ENCODE measurements around the gene NQO2. TPM values are rescaled to one million over a fixed set of nuclear protein-coding genes. Genes with fewer than 3 reads are reported as not detected.

NQO2 gene
- total RNA-seq, 1 experiment from 2014 or later = 45.7 TPM

DNA sequence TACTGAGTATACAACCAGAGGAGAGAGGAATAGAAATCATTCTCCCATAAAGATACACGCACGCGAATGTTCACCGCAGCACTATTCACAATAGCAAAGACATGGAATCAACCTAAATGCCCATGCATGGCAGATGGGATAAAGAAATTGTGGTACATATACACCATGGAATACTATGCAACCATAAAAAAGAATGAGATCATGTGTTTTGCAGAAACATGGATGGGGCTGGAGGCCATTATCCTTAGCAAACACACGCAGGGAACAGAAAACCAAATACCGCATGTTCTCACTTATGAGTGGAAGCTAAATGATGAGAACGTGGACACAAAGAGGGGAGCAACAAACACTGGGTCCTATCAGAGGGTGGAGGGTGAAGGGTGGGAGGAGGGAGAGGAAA, 31.8 kb upstream of the NQO2 start:
- DNase-seq (ENCODE audit: low read depth, low spot score) = no peak
- TF ChIP-seq, protein P1, sequence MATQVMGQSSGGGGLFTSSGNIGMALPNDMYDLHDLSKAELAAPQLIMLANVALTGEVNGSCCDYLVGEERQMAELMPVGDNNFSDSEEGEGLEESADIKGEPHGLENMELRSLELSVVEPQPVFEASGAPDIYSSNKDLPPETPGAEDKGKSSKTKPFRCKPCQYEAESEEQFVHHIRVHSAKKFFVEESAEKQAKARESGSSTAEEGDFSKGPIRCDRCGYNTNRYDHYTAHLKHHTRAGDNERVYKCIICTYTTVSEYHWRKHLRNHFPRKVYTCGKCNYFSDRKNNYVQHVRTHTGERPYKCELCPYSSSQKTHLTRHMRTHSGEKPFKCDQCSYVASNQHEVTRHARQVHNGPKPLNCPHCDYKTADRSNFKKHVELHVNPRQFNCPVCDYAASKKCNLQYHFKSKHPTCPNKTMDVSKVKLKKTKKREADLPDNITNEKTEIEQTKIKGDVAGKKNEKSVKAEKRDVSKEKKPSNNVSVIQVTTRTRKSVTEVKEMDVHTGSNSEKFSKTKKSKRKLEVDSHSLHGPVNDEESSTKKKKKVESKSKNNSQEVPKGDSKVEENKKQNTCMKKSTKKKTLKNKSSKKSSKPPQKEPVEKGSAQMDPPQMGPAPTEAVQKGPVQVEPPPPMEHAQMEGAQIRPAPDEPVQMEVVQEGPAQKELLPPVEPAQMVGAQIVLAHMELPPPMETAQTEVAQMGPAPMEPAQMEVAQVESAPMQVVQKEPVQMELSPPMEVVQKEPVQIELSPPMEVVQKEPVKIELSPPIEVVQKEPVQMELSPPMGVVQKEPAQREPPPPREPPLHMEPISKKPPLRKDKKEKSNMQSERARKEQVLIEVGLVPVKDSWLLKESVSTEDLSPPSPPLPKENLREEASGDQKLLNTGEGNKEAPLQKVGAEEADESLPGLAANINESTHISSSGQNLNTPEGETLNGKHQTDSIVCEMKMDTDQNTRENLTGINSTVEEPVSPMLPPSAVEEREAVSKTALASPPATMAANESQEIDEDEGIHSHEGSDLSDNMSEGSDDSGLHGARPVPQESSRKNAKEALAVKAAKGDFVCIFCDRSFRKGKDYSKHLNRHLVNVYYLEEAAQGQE (IDR thresholded peaks at IDR 0.05; ENCODE audit: insufficient read depth in 1 of 2, low read depth in 2 of 2, low read length in 1 of 2) = no peak
- TF ChIP-seq TCF7L2 (IDR thresholded peaks at IDR 0.05; ENCODE audit: low read depth, low read length) (no peak), POLR2AphosphoS5 (IDR thresholded peaks at IDR 0.05; ENCODE audit: low read depth, low read length) (no peak), SIN3A (IDR thresholded peaks at IDR 0.05; ENCODE audit: borderline replicate concordance, insufficient read depth, low read depth, low read length) (no peak)
- TF ChIP-seq, protein P2, sequence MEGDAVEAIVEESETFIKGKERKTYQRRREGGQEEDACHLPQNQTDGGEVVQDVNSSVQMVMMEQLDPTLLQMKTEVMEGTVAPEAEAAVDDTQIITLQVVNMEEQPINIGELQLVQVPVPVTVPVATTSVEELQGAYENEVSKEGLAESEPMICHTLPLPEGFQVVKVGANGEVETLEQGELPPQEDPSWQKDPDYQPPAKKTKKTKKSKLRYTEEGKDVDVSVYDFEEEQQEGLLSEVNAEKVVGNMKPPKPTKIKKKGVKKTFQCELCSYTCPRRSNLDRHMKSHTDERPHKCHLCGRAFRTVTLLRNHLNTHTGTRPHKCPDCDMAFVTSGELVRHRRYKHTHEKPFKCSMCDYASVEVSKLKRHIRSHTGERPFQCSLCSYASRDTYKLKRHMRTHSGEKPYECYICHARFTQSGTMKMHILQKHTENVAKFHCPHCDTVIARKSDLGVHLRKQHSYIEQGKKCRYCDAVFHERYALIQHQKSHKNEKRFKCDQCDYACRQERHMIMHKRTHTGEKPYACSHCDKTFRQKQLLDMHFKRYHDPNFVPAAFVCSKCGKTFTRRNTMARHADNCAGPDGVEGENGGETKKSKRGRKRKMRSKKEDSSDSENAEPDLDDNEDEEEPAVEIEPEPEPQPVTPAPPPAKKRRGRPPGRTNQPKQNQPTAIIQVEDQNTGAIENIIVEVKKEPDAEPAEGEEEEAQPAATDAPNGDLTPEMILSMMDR (IDR thresholded peaks at IDR 0.05) = no peak
- no peaks in the 10 kb centered on the region for H3K36me3 ChIP-seq (ENCODE audit: control insufficient read depth, insufficient read depth, low read length)
- in situ Hi-C loops (cut with HindIII; ENCODE audit: low pct_unique_long_range_greater_than_20kb, low sequenced_read_pairs) (no loop called here), intact Hi-C loops (cut with micrococcal nuclease; ENCODE audit: unreplicated experiment) (no loop called here)
- no peak overlapping the region for H3K27ac ChIP-seq (ENCODE audit: low read length)
- BruUV-seq (replicated peaks) = no TSS peak
- no peak for ATAC-seq
- no peaks in the 10 kb centered on the region for H3K27me3 ChIP-seq (ENCODE audit: control insufficient read depth, insufficient read depth, low read length)
- CTCF ChIA-PET = interaction anchor here (0.7 kb wide), 1 partner anchor 23 kb away, joined by 3 read pairs; no protein-coding TSS in a partner anchor
- POLR2A ChIA-PET = no interaction called here
- peaks cover 19% of the 10 kb centered on the region for H3K4me1 ChIP-seq (ENCODE audit: control insufficient read depth, insufficient read depth, low read length)
- no peaks in the 10 kb centered on the region for H3K9me3 ChIP-seq (ENCODE audit: control insufficient read depth, insufficient read depth, low read depth, low read length)
- no peak overlapping the region for H3K4me3 ChIP-seq (ENCODE audit: low read depth in 2 of 2, low read length in 2 of 2)

DNA sequence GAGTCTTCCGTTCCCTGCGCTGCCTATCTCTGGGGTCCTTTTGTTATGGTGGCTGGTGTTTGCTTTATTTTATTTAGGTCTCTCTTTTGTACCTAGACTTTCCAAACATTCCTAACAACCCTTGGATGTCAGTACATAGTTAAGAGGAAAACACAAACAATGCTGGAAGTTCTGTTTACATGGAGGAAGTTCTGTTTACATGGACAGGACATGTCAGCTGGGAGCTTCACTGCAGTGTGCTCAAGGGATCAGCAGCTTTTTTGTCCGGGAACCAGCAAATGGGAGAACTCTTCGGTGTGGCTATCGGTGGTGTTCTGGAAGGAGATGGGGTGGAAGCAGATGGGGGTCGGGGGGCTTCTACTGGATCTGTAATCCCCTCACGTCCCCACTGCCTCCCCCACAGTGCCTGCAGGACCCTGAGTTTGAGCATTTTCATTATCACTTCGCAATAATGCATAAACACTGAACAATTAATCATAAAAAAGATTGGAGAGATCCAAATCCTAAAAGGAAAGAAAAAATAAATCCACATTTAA, 31.0 kb upstream of the NQO2 start:
- ChIA-PET POLR2A (interaction anchor here (0.6 kb wide), 1 partner anchor 12 kb away, joined by 4 read pairs; no protein-coding TSS in a partner anchor), CTCF (interaction anchor here (0.7 kb wide), 2 partner anchors 23 to 278 kb away, joined by 3 read pairs; no protein-coding TSS in a partner anchor)
- ATAC-seq (no peak), DNase-seq (ENCODE audit: low read depth, low spot score) (no peak)
- Histone ChIP-seq H3K9me3 (ENCODE audit: control insufficient read depth, insufficient read depth, low read depth, low read length) (no peaks in the 10 kb centered on the region), H3K4me1 (ENCODE audit: control insufficient read depth, insufficient read depth, low read length) (peaks cover 17% of the 10 kb centered on the region), H3K27ac (ENCODE audit: low read length) (no peak overlapping the region; the same call in 1 of the 2 replicates), H3K27me3 (ENCODE audit: control insufficient read depth, insufficient read depth, low read length) (no peaks in the 10 kb centered on the region), H3K36me3 (ENCODE audit: control insufficient read depth, insufficient read depth, low read length) (no peaks in the 10 kb centered on the region), H3K4me3 (ENCODE audit: low read depth in 2 of 2, low read length in 2 of 2) (no peak overlapping the region)
- no peak for TF ChIP-seq TCF7L2 (IDR thresholded peaks at IDR 0.05; ENCODE audit: low read depth, low read length)
- in situ Hi-C loops (cut with HindIII; ENCODE audit: low pct_unique_long_range_greater_than_20kb, low sequenced_read_pairs) (no loop called here), intact Hi-C loops (cut with micrococcal nuclease; ENCODE audit: unreplicated experiment) (no loop called here)
- no TSS peak for BruUV-seq (replicated peaks)

DNA sequence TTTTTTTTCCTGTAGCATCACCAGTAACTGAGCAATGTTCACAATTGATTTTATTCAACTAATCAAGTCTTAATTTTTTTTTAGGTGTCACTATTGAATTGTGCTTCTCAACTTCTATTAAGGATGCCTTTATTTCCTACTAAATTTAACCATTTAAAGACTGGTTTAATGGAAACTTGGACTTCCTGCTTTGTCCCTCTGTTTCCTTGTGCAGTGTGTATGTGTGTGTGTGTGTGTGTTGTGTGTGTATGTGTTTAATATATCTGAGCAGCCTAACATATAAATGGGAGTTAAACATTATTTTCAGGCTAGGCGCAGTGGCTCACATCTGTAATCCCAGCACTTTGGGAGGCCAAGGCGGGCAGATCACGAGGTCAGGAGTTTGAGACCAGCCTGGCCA, 30.1 kb upstream of the NQO2 start:
- ChIA-PET CTCF (interaction anchor here (0.7 kb wide), 1 partner anchor 277 kb away, joined by 3 read pairs; no protein-coding TSS in a partner anchor), POLR2A (interaction anchor here (0.7 kb wide), 1 partner anchor 8 kb away, joined by 4 read pairs; no protein-coding TSS in a partner anchor)
- DNase-seq (ENCODE audit: low read depth, low spot score) (no peak), ATAC-seq (no peak)
- Histone ChIP-seq H3K4me1 (ENCODE audit: control insufficient read depth, insufficient read depth, low read length) (peaks cover 17% of the 10 kb centered on the region), H3K27ac (ENCODE audit: low read length) (no peak overlapping the region), H3K27me3 (ENCODE audit: control insufficient read depth, insufficient read depth, low read length) (no peaks in the 10 kb centered on the region), H3K9me3 (ENCODE audit: control insufficient read depth, insufficient read depth, low read depth, low read length) (no peaks in the 10 kb centered on the region), H3K36me3 (ENCODE audit: control insufficient read depth, insufficient read depth, low read length) (no peaks in the 10 kb centered on the region), H3K4me3 (ENCODE audit: low read depth in 2 of 2, low read length in 2 of 2) (no peak overlapping the region)
- in situ Hi-C loops (cut with HindIII; ENCODE audit: low pct_unique_long_range_greater_than_20kb, low sequenced_read_pairs) = no loop called here
- TF ChIP-seq, protein P1 (IDR thresholded peaks at IDR 0.05; ENCODE audit: insufficient read depth in 1 of 2, low read depth in 2 of 2, low read length in 1 of 2) = no peak
- TF ChIP-seq, protein P2 (IDR thresholded peaks at IDR 0.05) = no peak
- TF ChIP-seq SIN3A (IDR thresholded peaks at IDR 0.05; ENCODE audit: borderline replicate concordance, insufficient read depth, low read depth, low read length) (no peak), TCF7L2 (IDR thresholded peaks at IDR 0.05; ENCODE audit: low read depth, low read length) (no peak)
- intact Hi-C loops (cut with micrococcal nuclease; ENCODE audit: unreplicated experiment) = no loop called here
- no TSS peak for BruUV-seq (replicated peaks)

Measured in Panc1 (cell line).